ENCODE measurements around the gene B4GALNT4.
"Not testable (repeated sequence)": the region's sequence is repeated elsewhere in the genome, so short reads cannot be mapped to it uniquely, and the experiment has no call there.

Gene B4GALNT4

GRCh38 chr11:409600-410483 is 40.5 kb downstream of the B4GALNT4 start:
- TF ChIP-seq CTCF (IDR thresholded peaks at IDR 0.05; ENCODE audit: low read depth, low read length): no peak
- Histone ChIP-seq H3K4me3 (ENCODE audit: low read depth, low read length) (no peak overlapping the region), H3K9me3 (no peaks in the 10 kb centered on the region), H3K36me3 (no peaks in the 10 kb centered on the region), H3K27me3 (peaks cover 4% of the 10 kb centered on the region), H3K4me1 (no peaks in the 10 kb centered on the region)
- no peak for DNase-seq

- not testable (repeated sequence) for H3K36me3 ChIP-seq; H3K9me3 ChIP-seq; H3K27me3 ChIP-seq; H3K4me1 ChIP-seq; H3K4me3 ChIP-seq (ENCODE audit: low read depth, low read length); DNase-seq
These were observed 41.4 kb downstream of the B4GALNT4 start for GRCh38 chr11:410711-411110.

GRCh38 chr11:411520-411919 is 42.2 kb downstream of the B4GALNT4 start:
- H3K4me3 ChIP-seq (ENCODE audit: low read depth, low read length); H3K36me3 ChIP-seq; H3K4me1 ChIP-seq; DNase-seq; H3K9me3 ChIP-seq: not testable (repeated sequence)
- H3K27me3 ChIP-seq: peaks cover 14% of the 10 kb centered on the region

- no peak for DNase-seq
- Histone ChIP-seq H3K27me3 (peaks cover 25% of the 10 kb centered on the region), H3K9me3 (no peaks in the 10 kb centered on the region), H3K4me3 (ENCODE audit: low read depth, low read length) (no peak overlapping the region), H3K4me1 (no peaks in the 10 kb centered on the region), H3K36me3 (no peaks in the 10 kb centered on the region)
- TF ChIP-seq CTCF (IDR thresholded peaks at IDR 0.05; ENCODE audit: low read depth, low read length): no peak
These were observed 43.4 kb downstream of the B4GALNT4 start for GRCh38 chr11:412641-413119.

- Histone ChIP-seq H3K4me3 (ENCODE audit: low read depth, low read length) (no peak overlapping the region), H3K4me1 (no peaks in the 10 kb centered on the region)
These were observed 44.1 kb downstream of the B4GALNT4 start for GRCh38 chr11:413120-414081.

GRCh38 chr11:414318-414857 is 45.1 kb downstream of the B4GALNT4 start:
- no peaks in the 10 kb centered on the region for H3K4me1 ChIP-seq
- TF ChIP-seq CTCF (IDR thresholded peaks at IDR 0.05; ENCODE audit: low read depth, low read length): no peak
- H3K27me3 ChIP-seq: peaks cover 34% of the 10 kb centered on the region
- DNase-seq: no peak
- H3K4me3 ChIP-seq (ENCODE audit: low read depth, low read length): no peak overlapping the region
- H3K9me3 ChIP-seq: no peaks in the 10 kb centered on the region
- H3K36me3 ChIP-seq: no peaks in the 10 kb centered on the region

More at GRCh38 chr11:413120-414081, 44.1 kb downstream of the B4GALNT4 start:
- TF ChIP-seq CTCF (IDR thresholded peaks at IDR 0.05; ENCODE audit: low read depth, low read length): no peak
- Histone ChIP-seq H3K9me3 (no peaks in the 10 kb centered on the region), H3K36me3 (no peaks in the 10 kb centered on the region), H3K27me3 (peaks cover 33% of the 10 kb centered on the region)
- DNase-seq: no peak

Measured in BE2C (cell line).